Measurements from ENCODE around the gene PTPRT. TPM values are rescaled to one million over a fixed set of nuclear protein-coding genes. Genes with fewer than 3 reads are reported as not detected.
A peak's percentile ranks its signal among the peaks of the same experiment; 100 is the strongest.

Gene PTPRT
- polyA plus RNA-seq, 1 of the 3 experiments (the other 2 are of a cell fraction): not detected

GRCh38 chr20:42183147-42183546 lies 1006.6 kb downstream of the PTPRT start:
- Histone ChIP-seq H3K4me3 (ENCODE audit: low read depth in 2 of 2, low read length in 1 of 2) (no peak overlapping the region), H3K27me3 (ENCODE audit: insufficient read depth) (no peaks in the 10 kb centered on the region), H3K9ac (no peak overlapping the region), H3K36me3 (replicated peaks in 1 of 2; ENCODE audit: control insufficient read depth in 1 of 2, insufficient read depth in 2 of 2, low read length in 1 of 2) (no peaks in the 10 kb centered on the region), H3K79me2 (ENCODE audit: insufficient read depth) (no peaks in the 10 kb centered on the region), H3K9me3 (no peaks in the 10 kb centered on the region), H2AFZ (ENCODE audit: low read depth) (no peak overlapping the region), H3K4me1 (ENCODE audit: control insufficient read depth in 1 of 2, insufficient read depth in 2 of 2, low read depth in 1 of 2, low read length in 1 of 2) (no peaks in the 10 kb centered on the region), H3K4me2 (no peak overlapping the region), H3K9me2 (no peaks in the 10 kb centered on the region), H3F3A (replicated peaks; ENCODE audit: insufficient read depth) (no peaks in the 10 kb centered on the region), H3K27ac (ENCODE audit: low read depth in 2 of 2, low read length in 1 of 2) (no peak overlapping the region), H4K20me1 (ENCODE audit: insufficient read depth) (no peaks in the 10 kb centered on the region)
- WGBS (ENCODE audit: low lambda C conversion rate): 24% methylated on average over 4 of the region's 4 CpGs
- ChIA-PET POLR2A (no interaction called here), CTCF (interaction anchor here (0.6 to 1.1 kb wide), 2 partner anchors 28 to 140 kb away, joined by 3 read pairs; no protein-coding TSS in a partner anchor)
- TF ChIP-seq TEAD4 (IDR thresholded peaks at IDR 0.05; ENCODE audit: borderline replicate concordance, insufficient read depth) (no peak), TAF1 (IDR thresholded peaks at IDR 0.05; ENCODE audit: borderline replicate concordance, low read depth, low read length) (no peak), CHD2 (IDR thresholded peaks at IDR 0.05; ENCODE audit: low read length, partially characterized antibody) (no peak), NRF1 (IDR thresholded peaks at IDR 0.05; ENCODE audit: low read depth, low read length) (no peak), MXI1 (IDR thresholded peaks at IDR 0.05; ENCODE audit: low read depth, low read length) (no peak), NFIC (IDR thresholded peaks at IDR 0.05; ENCODE audit: borderline replicate concordance) (no peak), EP300 (IDR thresholded peaks at IDR 0.05; ENCODE audit: borderline replicate concordance in 1 of 2, low read depth in 1 of 2, low read length in 1 of 2) (no peak)
- TF ChIP-seq, protein P1, sequence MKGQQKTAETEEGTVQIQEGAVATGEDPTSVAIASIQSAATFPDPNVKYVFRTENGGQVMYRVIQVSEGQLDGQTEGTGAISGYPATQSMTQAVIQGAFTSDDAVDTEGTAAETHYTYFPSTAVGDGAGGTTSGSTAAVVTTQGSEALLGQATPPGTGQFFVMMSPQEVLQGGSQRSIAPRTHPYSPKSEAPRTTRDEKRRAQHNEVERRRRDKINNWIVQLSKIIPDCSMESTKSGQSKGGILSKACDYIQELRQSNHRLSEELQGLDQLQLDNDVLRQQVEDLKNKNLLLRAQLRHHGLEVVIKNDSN (IDR thresholded peaks at IDR 0.05; ENCODE audit: borderline replicate concordance, low read depth): no peak
- TF ChIP-seq, protein P2, sequence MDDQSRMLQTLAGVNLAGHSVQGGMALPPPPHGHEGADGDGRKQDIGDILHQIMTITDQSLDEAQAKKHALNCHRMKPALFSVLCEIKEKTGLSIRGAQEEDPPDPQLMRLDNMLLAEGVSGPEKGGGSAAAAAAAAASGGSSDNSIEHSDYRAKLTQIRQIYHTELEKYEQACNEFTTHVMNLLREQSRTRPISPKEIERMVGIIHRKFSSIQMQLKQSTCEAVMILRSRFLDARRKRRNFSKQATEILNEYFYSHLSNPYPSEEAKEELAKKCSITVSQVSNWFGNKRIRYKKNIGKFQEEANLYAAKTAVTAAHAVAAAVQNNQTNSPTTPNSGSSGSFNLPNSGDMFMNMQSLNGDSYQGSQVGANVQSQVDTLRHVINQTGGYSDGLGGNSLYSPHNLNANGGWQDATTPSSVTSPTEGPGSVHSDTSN (IDR thresholded peaks at IDR 0.05): no peak
- TF ChIP-seq, protein P3, sequence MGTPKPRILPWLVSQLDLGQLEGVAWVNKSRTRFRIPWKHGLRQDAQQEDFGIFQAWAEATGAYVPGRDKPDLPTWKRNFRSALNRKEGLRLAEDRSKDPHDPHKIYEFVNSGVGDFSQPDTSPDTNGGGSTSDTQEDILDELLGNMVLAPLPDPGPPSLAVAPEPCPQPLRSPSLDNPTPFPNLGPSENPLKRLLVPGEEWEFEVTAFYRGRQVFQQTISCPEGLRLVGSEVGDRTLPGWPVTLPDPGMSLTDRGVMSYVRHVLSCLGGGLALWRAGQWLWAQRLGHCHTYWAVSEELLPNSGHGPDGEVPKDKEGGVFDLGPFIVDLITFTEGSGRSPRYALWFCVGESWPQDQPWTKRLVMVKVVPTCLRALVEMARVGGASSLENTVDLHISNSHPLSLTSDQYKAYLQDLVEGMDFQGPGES (IDR thresholded peaks at IDR 0.05; ENCODE audit: low read depth, low read length): no peak
- DNase-seq: no peak

- H3K36me3 ChIP-seq (replicated peaks in 1 of 2; ENCODE audit: control insufficient read depth in 1 of 2, insufficient read depth in 2 of 2, low read length in 1 of 2): no peaks in the 10 kb centered on the region
- no peaks in the 10 kb centered on the region for H3K9me3 ChIP-seq
- H3K9me2 ChIP-seq: no peaks in the 10 kb centered on the region
- DNase-seq: no peak
- no peak overlapping the region for H2AFZ ChIP-seq (ENCODE audit: low read depth)
- no peaks in the 10 kb centered on the region for H3F3A ChIP-seq (replicated peaks; ENCODE audit: insufficient read depth)
- CTCF ChIA-PET: interaction anchor here (1.0 kb wide), 1 partner anchor 131 kb away, joined by 3 read pairs; no protein-coding TSS in a partner anchor
- no peak overlapping the region for H3K9ac ChIP-seq
- H3K4me3 ChIP-seq (ENCODE audit: low read depth in 2 of 2, low read length in 1 of 2): no peak overlapping the region
- no peaks in the 10 kb centered on the region for H3K4me1 ChIP-seq (ENCODE audit: control insufficient read depth in 1 of 2, insufficient read depth in 2 of 2, low read depth in 1 of 2, low read length in 1 of 2)
- POLR2A ChIA-PET: no interaction called here
- no peaks in the 10 kb centered on the region for H4K20me1 ChIP-seq (ENCODE audit: insufficient read depth)
- peak; percentile 39 for TF ChIP-seq RAD21 (IDR thresholded peaks at IDR 0.05; ENCODE audit: low read length)
- TF ChIP-seq RCOR1 (IDR thresholded peaks at IDR 0.05; ENCODE audit: low read length): no peak
- no peaks in the 10 kb centered on the region for H3K27me3 ChIP-seq (ENCODE audit: insufficient read depth)
- H3K79me2 ChIP-seq (ENCODE audit: insufficient read depth): no peaks in the 10 kb centered on the region
- no peak overlapping the region for H3K4me2 ChIP-seq
- H3K27ac ChIP-seq (ENCODE audit: low read depth in 2 of 2, low read length in 1 of 2): no peak overlapping the region
These were observed 1008.6 kb downstream of the PTPRT start for GRCh38 chr20:42181064-42181463.

Measured in SK-N-SH (cell line).